HCT116 (cell line): ENCODE data around the gene ELK3.

ENCODE experiments used
- CEBPB ChIP-seq: IDR thresholded peaks from 2 replicates; pipeline ENCODE4 v1.6.1; 2012; ENCODE audit warnings: low read depth
- EZH2 ChIP-seq: fragments of 200-600 bp; sonication (generic); IDR thresholded peaks from 2 replicates; pipeline ENCODE4 v1.6.1; 2017; ENCODE audit warnings: antibody characterized with exemption, mixed run types
- MAX ChIP-seq: IDR thresholded peaks from 2 replicates; pipeline ENCODE4 v1.6.1; 2012
- POLR2AphosphoS5 ChIP-seq: IDR thresholded peaks from 2 replicates; pipeline ENCODE4 v1.6.1; 2011; ENCODE audit warnings: mild to moderate bottlenecking, low read depth, low read length, moderate library complexity

GRCh38 chr12:96215919-96216273 is 21.7 kb downstream of the ELK3 start:
- TF ChIP-seq POLR2AphosphoS5 (no peak), EZH2 (no peak), MAX (no peak), CEBPB (no peak)
